HT-29 (cell line): ENCODE data around the gene CDC5L. TPM values are rescaled to one million over a fixed set of nuclear protein-coding genes. Genes with fewer than 3 reads are reported as not detected.
"Not testable (repeated sequence)": the region's sequence is repeated elsewhere in the genome, so short reads cannot be mapped to it uniquely, and the experiment has no call there.

Experiments
- DNase-seq: peaks from one replicate; pipeline ENCODE4 v3.0.0-alpha.2; 2015; ENCODE audit warnings: low spot score
- total RNA-seq: library from RNA; depleted of rRNA; stranded (reverse); fragments of >200 nt; shearing (Covaris generic); gene quantifications from 2 replicates; pipeline ENCODE4 v1.2.3, GENCODE V29; 2014; rRNA removed

CDC5L gene
- 9.8 and 10.9 TPM in 2 replicates for total RNA-seq

DNA sequence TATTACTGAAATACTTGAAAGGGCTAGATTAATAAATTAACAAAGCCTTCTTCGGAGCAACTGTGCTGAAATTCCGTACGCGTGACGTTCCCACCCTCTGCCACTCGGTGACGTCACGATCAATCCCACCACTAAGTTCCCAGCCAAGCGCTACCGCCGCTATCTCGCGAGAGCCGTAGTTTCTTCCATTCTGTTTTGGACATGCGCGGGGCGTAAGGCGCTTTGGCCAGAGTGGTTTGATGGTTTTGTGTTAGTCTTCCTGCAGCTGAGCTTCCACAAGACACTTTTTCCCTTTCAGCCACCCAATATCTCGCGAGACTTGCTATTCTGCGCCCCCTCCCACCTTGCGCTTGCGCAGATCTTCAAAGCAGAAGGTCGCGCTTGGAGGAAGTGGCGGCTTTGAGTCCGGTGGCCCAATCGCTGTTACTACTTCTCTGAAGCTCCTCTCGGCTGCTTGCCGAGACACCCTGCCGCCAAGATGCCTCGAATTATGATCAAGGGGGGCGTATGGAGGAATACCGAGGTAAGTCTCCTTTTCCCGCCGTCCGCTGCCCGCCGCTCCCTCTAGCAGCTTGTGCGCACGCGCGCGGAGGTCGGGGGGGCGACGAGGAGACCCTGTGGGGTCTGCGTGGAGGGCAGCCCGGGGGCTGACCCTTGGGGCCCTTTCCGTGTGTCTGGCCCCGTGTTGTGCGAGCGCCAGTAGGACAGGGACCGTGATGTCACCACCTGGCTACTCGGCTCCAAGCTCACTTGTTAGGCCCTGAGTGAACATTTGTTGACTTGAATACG lies at the start of gene CDC5L:
TSS of gene CDC5L (plus strand) at position 361 of the 789 bp plus-strand sequence. CDS start at position 479, 118 bp downstream.
- DNase-seq, result peak; percentile 97

DNA sequence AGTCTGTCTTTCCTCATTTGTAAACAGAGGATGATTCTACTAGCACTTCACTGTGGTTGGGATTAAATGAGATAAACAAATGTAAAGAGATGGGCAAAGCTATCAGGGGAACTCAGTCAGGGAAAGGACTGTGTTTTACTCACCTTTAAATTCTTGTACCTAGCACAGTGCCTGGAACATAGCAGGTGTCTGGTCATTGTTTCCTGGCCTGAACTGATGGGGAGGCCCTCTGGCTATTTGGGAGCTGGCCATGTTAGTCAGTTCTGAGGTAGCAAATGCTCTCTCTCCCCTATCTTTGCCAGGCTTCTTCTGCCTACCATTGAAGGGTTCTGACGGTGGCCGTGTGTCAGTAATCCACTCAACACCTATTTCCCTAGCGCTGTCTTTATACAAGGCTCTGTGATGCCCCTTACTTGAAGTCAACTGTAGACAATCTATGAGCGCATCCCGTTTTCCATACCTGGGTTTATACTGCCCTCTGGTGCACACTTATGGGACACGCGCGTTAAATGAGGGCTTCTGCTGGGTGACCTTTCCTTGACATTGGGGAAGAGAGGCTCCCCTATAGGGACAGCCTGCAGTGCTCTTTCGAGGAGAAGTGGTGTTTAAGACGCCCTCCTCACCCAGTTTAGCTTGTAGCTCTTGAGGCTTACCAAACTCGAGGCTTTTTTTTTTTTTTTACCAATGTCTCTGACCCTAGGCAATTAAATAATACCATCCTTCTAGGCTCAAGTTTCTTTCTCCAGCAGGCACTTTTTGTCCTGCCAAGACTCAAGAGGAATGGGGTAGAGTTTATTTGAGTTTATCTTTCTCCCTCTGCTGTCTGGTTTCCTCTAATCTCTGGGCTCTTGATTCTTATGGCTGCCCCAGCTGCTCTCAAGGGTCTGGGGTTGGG lies 49.0 kb upstream of the CDC5L start:
- DNase-seq, result peak; percentile 77

DNA sequence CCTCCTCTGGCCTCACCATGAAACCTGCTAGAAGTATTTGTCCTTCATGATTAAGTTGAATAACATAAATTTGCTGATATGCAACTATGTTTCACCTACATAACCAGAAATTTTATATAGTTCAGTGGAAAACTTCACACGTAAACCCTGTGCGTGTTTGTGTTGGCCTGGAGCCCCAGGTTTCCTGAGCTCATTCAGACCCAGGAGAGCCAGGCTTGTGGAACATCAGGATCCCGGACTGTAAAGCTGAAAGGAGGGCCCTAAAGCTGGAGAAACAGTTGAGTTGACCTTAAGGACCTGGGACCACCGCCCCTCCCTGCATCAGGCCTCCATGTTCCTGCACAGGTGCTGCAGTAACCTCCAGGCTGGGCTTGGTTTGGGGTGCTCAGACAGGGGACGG lies 48.2 kb upstream of the CDC5L start:
- no peak for DNase-seq

DNA sequence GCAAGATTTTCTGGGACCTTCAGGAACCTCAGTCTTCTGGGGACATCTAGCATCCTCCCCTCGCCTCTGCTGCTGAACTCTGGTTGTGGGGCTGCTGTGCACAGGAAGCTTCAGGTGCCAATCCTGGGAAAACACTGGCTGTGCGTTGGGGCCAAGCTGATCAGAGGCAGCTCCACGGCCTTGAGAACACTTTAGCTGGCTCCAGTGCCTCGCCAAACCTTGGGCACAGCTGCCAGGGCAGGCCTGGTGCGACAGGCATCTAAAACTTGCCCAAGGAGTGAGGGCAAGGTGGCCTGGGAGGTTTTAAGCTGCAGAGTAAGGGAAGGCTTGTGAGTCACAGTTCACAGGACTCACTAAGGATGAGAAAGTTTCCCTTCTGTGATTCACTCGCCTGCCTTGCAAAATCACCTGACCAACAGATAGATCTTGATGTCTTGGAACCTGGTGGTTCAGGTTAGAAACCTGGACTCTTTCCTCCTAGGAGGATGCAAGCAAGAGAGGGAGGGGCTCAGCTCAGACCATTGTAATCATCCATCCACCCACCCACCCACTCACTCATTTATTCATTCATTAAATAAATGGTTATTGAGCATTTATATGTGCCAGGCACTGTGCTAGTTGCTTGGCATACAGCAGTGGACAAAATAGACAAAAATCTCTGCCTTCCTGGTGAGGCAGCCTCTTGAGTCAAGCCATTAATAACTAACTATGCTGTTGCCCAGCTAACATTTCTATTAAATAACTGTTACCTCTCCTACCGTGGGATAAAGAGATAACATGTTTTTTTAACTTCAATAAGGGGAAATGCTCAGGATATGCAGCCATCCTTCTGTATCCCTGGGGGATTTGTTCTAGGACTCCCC lies 47.5 kb upstream of the CDC5L start:
- DNase-seq, result no peak

DNA sequence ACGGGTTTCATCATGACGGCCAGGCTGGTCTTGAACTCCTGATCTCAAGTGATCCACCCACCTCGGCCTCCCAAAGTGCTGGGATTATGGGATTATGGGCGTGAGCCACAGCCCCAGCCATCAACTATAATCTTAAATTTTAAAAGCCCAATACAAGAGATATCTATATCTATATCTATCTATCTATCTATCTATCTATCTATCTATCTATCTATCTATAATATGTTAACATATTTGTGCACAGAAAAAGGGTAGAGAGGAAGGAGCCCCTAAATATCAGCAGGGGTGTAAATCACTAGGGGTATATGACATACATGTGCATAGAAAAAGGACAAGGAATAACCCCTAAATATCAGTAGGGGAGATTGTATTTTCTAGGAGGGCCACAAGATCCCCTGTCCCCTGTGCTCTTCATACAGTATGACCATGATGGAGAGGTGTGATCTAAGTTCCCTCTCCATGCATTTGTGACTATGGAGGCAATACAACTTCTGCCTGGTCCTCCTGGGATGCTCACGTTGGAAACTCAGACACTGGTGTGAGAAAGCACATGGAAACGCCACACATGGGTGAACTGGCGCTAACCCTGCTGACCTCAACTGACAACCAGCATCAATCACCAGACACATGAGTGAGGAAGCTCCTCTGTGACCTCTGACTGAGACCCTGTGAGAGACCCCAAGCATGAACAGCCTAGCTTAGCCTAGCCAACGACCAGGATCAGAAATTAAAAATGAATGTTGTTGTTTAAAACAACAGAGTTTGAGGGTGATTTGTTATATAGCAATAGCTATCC lies 46.2 kb upstream of the CDC5L start:
- no peak for DNase-seq

DNA sequence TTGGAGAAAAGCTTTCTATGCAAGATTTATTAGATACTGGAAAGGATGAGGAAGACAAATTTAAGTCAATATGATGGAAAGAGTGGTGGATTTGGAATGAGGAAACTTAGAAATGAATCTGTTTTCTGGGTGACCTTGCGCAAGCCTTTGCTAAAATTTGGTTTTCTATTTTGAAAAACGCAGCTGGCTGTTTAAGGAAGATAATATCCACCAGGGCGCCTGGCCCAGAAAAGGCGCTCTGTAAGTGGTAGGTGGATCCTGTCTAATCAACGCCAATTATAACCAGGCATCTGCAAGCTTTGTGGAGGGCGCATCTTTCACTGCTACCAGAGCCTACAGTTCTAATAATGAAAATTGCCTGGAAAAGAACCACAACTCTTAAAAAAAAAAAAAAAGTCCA lies 45.5 kb upstream of the CDC5L start:
- no peak for DNase-seq

DNA sequence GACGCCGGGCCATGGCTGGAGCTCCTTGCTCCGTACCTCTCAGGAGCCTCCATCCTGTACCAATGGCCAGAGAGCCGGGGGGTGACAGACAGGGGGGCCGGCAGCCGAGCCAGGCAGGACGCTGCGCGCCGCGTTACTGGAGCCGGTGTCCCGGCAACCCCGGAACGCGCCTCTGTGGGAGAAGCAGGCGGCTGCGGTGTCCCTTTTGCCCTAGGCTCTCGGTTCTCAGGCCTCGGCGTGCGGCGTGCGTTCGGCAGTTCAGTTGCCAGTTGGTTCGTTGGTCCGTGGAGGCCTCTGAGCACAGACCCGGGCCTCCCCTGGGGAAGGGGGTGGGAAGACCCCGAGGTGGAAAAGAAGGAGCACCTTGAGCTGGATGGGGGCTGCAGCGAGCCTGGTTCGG lies 45.0 kb upstream of the CDC5L start, which contains the start of gene SPATS1:
TSS of gene SPATS1 (plus strand) at position 162 of the 400 bp plus-strand sequence. CDS start 446 bp downstream, outside the sequence.
- DNase-seq, result no peak

DNA sequence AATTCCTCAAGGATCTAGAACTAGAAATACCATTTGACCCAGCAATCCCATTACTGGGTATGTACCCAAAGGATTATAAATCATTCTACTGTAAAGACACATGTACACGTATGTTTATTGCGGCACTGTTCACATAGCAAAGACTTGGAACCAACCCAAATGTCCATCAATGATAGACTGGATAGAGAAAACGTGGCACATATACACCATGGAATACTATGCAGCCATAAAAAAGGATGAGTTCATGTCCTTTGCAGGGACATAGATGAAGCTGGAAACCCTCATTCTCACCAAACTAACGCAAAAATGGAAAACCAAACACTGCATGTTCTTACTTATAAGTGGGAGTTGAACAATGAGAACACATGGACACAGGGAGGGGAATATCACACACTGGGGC lies 40.7 kb upstream of the CDC5L start:
- not testable (repeated sequence) for DNase-seq

DNA sequence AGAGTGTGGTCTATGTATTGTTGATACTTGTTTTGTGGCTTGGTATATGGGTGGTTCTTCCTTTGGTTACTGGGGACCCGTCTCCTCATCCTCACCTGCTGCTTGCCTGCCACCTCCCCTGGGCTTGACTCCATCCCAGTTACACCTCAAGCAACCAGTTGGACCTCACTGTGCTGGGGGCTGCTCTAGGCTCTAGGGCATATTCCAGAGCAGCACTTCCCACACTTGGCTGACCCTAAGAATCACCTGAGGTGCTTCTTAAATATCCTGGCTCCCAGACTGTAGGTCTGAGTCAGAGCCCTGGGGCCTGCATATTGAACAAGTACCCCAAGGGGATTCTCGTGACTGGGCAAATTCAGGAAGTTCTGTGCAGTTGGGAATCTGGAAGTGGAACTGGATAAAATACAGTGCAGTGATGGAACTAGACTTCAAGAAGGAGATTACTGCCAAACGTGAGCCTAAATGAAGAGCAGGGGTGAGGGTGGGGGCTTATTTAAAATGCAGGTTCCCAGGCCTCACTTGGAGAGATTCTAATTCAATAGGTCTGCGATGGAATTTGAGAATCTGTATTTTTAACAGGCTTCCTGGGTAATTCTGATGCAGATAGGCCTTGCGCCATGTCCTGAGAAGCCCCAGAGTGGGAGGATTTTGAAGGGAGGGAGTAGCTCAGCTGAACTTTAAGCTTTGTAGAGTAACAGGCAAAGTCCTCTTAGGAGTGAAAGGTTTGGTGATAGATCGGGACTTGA lies 37.4 kb upstream of the CDC5L start:
- no peak for DNase-seq

DNA sequence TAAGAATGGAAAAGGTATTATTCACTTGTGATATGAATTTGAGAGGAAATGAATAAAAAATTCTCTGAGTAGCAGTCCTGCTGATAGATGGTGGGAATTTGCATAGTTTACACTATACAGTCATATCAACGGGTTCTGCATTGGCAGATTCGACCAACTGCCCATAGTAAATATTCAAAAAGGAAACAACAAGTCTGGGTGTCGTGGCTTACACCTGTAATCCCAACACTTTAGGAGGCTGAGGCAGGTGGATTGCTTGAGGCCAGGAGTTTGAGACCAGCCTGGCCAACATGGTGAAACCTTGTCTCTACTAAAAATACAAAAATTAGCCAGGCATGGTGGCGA lies 36.9 kb upstream of the CDC5L start:
- DNase-seq, result not testable (repeated sequence)

DNA sequence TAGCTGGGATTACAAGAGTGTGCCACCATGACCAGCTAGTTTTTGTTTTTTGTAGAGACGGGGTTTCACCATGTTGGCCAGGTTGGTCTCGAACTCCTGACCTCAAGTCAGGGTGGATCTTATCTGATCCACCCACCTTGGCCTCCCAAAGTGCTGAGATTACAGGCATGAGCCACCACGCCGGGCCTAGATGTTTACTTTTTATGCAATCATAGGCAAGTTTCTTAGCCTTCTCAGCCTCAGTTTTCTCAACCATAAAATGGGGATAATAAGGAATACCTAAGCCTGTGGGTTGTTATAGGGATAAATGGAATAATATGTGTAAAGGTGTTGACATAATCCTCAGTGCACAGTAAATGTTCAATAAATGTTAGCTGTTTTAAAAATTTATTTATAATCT lies 35.2 kb upstream of the CDC5L start:
- DNase-seq, result no peak

DNA sequence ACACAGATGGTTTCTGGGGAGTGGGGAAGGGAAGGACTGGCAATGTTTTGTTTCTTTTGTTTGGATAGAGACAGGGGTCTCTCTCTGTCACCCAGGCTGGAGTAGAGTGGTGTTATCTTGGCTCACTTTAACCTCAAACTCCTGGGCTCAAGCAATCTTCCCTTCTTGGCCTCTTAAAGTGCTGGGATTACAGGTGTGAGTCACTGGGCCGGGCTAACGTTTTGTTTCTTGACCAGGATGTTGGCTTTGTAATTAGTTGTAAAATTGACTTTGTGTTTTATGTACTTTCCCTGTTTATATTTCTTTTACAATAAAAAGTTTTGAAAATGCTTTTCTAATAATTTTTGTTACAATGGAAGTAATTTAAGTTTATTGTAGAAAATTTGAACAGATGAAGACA lies 34.2 kb upstream of the CDC5L start:
- no peak for DNase-seq

DNA sequence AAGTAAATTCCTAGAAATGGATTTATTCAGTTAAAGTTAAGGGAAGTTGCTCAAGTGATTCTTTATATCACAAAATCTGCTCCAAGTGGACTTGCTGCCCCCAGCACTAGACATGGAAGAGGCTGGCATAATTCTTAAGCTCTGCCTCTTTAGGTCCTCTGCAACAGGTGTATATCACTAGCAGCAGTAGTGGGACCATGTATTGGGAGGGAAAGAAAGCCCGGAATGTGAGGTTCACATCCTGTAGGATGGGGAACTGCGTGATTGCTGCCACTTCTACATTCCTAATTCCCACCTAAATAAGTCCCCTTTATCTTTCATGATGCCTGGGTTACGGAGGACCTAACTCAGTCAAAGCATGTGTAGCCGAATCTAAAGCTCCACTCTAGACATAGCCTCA lies 31.9 kb upstream of the CDC5L start:
- no peak for DNase-seq

DNA sequence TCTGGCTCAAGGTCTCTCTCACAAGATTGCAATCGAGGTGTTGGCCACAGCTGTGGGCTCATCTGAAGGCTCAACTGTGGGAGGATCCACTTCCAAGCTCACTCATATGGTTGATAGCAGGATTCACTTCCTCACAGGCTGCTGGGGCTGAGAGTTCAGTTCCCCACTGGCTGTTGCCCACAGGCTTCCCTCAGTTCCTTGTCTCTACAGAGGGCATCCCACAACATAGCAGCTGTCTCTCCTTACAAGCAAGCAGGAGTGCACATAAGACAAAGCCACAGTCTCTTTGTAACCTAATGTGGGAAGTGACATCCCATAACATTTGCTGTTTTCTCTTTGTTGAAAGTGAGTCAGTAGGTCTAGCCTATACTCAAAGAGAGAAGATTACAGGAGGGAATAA lies 31.0 kb upstream of the CDC5L start:
- no peak for DNase-seq

DNA sequence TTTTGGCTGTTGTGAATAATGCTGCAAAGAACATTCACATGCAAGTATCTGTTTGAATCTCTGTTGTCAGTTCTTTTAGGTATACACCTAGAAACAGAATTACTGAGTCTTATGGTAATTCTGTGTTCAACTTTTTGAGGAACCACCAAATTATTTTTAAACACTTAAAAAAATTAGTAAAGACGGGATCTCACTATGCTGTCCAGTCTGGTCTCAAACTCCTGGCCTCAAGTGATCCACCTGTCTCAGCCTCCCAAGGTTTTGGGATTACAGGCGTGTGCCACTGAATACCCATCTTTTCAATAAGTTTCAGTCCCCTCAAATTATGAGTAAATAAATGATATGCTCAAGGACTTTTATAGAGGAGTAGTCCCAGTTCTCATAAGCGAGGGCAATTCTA lies 27.5 kb upstream of the CDC5L start:
- DNase-seq, result no peak

DNA sequence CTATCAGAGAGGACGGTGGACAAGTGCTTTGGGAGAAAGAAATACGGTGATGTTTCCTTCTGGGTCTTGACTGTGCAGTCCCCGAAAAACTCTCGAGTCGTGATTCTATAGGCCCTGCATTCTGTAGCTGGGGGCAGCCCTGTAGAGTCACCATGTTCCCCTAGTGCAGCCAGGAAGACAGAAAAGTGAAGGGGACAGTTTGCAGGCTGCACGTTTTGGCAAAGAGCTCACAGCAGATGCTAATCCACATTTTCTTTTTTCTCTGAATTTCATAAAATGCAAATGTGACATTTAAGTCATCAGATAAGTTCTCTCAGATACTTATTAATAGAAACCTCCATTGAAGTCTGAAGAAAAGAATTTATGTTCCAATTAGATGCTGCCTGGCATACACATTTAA lies 25.6 kb upstream of the CDC5L start:
- DNase-seq, result no peak

DNA sequence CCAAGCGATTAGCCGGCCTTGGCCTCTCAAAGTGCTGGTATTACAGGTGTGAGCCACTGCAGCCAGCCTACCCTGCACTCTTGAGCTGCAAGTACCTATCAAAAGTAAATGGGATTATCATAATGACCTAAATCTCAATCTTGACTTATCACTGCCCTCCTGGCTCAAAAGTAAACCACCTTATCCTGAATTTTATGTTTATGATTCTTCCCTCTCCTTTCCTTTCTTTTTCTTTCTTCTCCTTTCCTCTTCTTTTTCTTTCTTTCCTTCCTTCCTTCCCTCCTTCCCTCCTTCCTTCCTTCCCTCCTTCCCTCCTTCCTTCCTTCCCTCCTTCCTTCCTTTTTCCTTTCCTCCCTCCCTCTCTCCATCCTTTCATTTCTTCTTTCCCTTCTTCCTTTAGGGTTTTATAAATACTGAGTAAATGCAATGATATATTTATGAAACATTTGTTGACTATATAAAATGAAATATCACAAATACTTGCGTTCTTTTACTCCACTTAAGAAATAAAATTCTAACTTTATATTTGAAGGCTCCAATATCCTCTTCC lies 24.1 kb upstream of the CDC5L start:
- DNase-seq, result no peak

DNA sequence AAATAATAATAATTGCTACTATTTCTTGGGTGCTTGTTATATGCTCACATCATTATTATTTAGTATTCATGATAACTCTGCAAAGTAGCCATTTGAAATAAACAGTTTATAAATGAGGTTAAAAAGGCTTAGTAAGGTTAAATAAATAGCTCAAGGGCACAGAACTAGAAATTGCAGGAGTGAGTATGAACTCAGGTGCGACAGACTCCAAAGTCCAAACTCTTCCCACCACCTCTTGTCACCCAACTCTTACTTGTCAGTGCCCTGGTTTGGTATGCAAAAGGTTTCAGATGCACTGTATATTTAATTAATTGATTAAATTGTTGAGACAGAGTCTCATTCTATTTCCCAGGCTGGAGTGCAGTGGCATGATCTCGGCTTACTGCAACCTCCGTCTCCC lies 20.7 kb upstream of the CDC5L start:
- no peak for DNase-seq

DNA sequence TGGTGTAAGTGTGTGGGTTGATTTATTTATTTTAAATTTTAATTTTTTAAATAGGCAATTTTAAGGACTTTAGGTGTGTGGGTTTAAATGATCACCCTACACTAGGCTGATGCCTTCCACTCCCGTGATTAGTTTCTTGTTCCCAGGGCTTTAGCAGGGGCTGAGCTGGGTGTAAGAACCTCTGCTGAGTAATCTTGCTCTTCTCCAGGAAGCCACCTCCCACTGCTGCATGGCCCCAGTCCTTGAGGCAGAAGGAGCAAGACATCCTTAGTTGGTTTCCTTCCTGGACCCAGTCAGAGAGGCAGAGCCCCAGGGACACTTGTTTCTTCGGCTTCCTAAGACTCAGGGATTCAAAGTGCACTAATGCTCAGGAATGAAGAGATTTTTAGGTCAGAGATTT lies 19.8 kb upstream of the CDC5L start:
- DNase-seq, result no peak

DNA sequence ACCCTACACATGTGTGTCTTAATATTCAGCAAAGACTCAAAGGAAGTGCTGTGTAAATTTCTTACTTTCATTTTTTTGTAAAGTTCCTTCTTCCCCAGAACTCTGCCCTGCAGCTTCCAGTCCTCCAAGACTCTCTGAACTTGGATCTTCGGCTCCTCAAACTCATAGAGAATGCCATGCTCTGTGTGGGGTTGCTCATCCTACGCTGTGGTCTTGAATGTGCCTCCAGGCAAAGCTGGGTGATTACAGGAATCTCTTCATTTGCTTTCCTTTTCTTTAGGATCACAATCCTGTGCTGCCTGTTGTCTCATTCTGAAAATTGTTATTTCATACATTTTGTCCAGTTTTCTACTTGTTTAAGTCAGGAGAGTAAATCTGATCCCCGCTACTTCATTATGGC lies 14.5 kb upstream of the CDC5L start:
- no peak for DNase-seq
